ENCODE measurements around the gene DHPS.
A peak's percentile ranks its signal among the peaks of the same experiment; 100 is the strongest.
"Not testable (repeated sequence)": the region's sequence is repeated elsewhere in the genome, so short reads cannot be mapped to it uniquely, and the experiment has no call there.

DHPS gene

GRCh38 chr19:12681074-12681987 lies at the start of gene DHPS:
Gene DHPS, minus strand, starts transcription at chr19:12681880. Its CDS starts 114 bp downstream, at chr19:12681766.
- DNase-seq (ENCODE audit: low spot score): peak; percentile 97

- no peak for DNase-seq (ENCODE audit: low spot score)
These were observed 49.7 kb upstream of the DHPS start for GRCh38 chr19:12731337-12731736.

- DNase-seq (ENCODE audit: low spot score): no peak
These were observed 48.4 kb upstream of the DHPS start for GRCh38 chr19:12730064-12730463.

GRCh38 chr19:12727745-12728433 lies 46.2 kb upstream of the DHPS start:
- DNase-seq (ENCODE audit: low spot score): no peak

DNA sequence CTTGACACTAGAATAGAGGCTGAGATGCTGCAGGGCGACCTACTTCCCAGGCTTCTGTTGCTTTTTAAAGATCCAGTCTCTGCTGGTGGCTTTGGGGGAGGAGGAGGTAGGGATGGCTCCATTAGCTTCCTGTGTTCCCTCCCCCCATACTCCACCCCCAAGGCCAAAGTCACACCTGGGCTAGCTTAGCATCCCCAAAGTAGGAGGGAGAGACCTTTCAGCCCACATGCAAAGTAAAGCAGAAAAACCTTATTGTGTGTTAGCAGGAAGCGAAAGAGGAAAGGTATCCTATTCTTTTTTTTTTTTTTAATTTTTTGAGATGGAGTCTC lies 45.3 kb upstream of the DHPS start:
- no peak for DNase-seq (ENCODE audit: low spot score)

GRCh38 chr19:12725612-12726011 lies 43.9 kb upstream of the DHPS start:
- not testable (repeated sequence) for DNase-seq (ENCODE audit: low spot score)

DNA sequence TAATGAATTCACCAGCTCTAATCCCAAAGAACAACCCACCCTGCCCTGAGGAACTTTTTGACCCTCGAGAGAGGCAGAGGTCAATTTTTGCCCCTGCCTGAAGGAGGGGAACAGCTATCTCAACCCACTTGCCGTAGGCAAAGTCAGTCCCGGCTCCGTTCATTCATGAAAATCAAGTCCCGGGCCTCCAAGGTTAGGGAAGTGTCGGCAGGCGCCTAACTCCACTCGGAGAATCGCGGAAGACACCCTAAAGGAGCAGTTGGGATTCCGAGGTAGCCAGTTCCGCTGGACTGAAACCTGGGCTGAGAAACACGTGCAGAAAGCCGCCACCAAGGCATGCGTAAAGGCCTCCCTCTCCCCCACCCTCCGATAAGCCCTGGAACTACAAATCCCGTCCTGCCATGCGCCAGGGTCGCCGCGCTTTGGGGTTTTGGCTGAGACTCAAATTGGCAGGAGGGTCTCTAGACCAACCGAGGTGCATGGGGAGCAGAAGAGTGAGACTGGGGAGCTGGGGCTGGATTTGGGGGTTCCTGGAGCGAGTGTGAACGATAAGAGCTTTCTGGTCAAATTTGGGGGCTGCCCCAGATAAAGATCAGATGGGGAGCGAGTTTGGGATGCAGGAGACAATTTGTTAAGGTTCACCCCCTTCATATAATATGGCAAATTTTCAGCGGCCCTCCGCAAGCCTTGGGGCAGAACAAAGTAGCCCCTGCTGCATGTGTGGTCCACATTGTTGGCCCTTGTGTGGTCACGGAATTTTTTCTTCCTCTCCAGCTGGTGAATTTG lies 42.2 kb upstream of the DHPS start, which contains the start of gene TNPO2:
Gene TNPO2 (minus strand): TSS at position 292 of the 786 bp plus-strand sequence. CDS start 2,955 bp downstream, outside the sequence.
- peak; percentile 24 for DNase-seq (ENCODE audit: low spot score)

- DNase-seq (ENCODE audit: low spot score): no peak
These were observed 41.6 kb upstream of the DHPS start for GRCh38 chr19:12723381-12723640.

- DNase-seq (ENCODE audit: low spot score): peak; percentile 99
These were observed 41.1 kb upstream of the DHPS start for GRCh38 chr19:12722566-12723380.

DNA sequence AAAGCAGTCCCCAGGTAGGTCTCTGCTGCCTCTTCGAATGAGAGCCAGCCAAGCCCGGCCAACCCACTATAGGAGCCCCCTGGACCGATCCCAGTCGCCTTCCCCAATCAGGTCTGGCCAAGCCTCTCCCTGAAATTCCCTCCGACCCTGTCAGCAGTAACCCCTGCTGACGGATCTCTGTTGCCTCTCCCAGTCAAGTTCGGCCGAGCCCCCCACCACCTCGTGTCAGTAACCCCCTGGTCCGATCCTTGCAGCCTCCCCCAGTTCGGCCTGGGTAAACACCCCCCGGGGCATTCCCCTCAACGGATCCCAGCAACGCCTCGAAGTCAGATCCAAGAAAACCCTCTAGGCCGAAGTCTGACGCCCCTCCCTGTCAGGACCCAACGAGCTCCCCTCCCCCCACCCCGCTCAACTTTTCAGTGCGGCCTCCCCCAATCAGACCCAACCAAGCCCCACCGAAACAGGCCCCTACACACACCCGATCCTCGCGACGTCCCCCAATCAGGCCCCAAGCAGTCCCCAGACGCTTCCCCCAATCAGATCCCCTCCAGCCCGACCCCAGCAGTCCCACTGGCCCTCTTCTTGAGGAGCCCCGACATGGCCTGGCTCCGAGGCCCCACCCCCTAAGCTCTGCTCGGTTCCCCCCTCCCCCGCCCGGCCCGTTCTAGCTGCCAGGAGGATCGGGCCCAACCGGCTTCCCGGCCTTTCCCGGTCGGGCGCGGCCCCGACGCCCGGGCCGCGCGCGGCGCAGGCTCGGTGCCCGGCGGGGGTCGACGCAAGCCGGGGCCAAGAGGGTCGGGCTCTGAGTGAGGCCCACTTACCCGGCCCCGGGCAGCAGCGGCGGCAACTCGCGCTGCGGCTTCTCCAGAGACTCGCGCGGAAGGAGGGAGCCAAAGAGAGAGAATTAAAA lies 40.2 kb upstream of the DHPS start:
- no peak for DNase-seq (ENCODE audit: low spot score)

DNA sequence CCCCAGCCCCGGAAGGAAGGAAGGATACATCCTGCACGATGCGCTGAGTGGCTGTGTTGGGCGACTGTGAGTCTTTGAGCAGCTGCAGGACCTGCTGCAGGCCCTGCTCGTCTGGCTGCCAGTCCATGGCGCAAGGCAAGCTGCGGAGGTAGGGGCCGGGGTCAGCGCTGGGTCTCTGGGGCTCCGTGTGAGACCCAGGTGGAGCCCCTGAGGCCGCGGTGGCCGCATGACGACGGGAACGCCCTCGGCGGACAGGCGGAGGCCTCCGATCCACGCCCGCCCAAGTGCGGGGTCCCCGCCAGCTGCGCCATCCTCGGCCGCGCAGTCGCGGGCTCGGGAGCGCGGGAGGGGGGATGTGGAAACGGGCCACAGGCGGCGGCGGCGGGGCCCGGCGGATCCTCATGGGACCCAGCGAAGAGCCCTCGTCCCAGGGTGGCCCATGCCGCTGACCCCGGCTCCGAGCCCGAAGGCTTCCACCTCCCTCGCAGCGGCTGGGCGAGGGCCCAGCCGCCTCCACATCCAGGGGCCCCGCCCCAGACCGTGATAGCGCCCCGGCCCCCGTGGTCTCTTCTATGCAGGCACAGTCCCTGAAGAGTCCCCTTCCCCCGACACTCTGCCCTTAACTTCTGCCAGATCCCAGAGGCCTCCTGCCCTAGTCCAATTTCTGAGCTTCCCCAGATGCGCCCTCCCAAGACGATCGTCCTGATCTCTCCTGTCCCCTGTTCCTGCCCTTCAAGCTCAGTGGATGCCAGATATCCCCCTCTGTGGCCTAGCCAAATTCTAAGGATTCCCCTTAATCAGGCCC lies 39.4 kb upstream of the DHPS start:
- DNase-seq (ENCODE audit: low spot score): no peak

DNA sequence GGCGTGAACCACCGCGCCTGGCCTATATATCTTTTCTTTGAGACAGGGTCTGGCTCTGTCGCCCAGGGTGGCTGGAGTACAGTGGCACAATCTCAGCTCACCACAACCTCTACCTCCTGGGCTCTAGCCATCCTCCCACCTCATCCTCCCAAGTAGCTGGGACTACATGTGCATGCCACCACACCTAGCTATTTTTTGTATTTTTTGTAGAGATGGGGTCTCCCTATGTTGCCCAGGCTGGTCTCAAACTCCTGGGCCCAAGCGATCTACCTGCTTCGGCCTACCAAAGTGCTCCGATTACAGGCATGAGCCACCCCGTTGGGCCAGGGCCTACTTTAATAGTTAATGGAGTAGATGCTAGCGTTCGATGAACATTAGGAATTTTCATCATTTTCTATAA lies 38.6 kb upstream of the DHPS start:
- no peak for DNase-seq (ENCODE audit: low spot score)

DNA sequence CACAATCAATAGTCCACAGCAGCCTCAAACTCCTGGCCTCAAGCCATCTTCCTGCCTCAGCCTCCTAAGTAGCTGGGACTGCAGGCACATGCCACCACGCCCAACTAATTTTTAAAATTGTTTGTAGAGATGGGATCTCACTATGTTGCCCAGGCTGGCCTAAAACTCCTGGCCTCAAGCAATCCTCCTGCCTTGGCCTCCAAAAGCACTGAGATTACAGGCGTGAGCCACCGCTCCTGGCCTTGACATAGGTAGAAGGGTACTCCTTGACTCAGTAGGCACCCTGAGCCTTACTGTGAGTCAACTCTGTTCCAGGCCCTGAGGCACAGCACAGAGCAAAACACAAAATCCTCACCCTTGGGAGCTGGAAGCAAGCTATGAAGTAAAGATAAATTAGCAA lies 34.2 kb upstream of the DHPS start:
- no peak for DNase-seq (ENCODE audit: low spot score)

- no peak for DNase-seq (ENCODE audit: low spot score)
These were observed 33.4 kb upstream of the DHPS start for GRCh38 chr19:12715102-12715501.

- not testable (repeated sequence) for DNase-seq (ENCODE audit: low spot score)
These were observed 31.6 kb upstream of the DHPS start for GRCh38 chr19:12713304-12713703.

GRCh38 chr19:12712077-12712476 lies 30.4 kb upstream of the DHPS start:
- not testable (repeated sequence) for DNase-seq (ENCODE audit: low spot score)

DNA sequence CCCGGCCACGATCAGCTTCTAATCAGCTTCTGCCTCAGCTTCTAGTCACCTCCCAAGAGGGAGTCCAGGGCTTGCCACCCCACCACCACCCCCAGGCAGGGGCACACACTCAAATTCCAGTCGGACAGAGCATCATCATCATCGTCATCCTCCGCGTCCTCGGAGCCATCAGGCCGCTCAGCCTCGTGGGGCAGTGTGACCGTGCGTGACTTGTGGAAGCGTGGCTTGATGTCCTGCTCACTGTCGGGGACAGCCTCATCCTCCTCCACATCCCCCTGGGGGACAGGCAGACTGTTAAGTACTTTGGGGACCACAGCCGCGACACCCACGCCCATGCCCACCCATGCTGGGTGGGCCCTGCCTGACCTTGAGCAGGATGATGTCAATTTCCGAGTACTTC lies 29.5 kb upstream of the DHPS start:
- no peak for DNase-seq (ENCODE audit: low spot score)

DNA sequence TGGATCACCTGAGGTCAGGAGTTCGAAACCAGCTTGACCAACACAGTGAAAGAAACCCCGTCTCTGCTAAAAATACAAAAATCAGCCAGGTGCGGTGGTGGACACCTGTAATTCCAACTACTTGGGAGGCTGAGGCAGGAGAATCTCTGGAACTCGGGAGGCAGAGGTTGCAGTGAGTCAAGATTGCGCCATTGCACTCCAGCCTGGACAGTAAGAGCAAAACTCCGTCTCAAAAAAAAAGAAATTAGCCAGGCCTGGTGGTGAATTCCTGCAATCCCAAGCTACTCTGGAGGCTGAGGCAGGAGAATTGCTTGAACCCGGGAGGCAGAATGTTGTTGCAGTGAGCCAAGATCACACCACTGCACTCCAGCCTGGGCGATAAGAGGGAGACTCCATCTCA lies 27.0 kb upstream of the DHPS start:
- no peak for DNase-seq (ENCODE audit: low spot score)

DNA sequence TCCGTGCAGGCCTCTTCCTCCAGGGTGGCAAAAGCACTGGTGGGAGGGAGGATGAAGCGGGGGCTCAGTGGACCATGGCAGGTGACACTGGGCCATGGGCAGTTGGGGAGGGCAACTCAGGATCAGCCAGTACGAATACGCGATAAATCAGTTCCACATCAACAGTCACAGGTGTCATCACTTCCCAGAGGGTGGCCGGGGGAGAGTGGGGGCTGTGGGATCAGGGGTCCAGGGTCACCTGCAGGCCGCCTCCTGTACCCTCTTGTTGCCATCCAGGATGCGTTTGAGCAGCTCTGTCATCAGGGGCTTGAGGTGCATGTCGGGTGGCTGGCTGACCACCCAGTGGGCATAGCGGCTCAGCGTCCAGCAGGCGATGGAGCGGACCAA lies 24.6 kb upstream of the DHPS start:
- no peak for DNase-seq (ENCODE audit: low spot score)
